Measurements from ENCODE around the gene SKP1.

GRCh38 chr5:134112726-134113362 lies 63.9 kb downstream of the SKP1 start:
- TF ChIP-seq, protein P1, sequence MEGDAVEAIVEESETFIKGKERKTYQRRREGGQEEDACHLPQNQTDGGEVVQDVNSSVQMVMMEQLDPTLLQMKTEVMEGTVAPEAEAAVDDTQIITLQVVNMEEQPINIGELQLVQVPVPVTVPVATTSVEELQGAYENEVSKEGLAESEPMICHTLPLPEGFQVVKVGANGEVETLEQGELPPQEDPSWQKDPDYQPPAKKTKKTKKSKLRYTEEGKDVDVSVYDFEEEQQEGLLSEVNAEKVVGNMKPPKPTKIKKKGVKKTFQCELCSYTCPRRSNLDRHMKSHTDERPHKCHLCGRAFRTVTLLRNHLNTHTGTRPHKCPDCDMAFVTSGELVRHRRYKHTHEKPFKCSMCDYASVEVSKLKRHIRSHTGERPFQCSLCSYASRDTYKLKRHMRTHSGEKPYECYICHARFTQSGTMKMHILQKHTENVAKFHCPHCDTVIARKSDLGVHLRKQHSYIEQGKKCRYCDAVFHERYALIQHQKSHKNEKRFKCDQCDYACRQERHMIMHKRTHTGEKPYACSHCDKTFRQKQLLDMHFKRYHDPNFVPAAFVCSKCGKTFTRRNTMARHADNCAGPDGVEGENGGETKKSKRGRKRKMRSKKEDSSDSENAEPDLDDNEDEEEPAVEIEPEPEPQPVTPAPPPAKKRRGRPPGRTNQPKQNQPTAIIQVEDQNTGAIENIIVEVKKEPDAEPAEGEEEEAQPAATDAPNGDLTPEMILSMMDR (IDR thresholded peaks at IDR 0.05 in 2 of 3, conservative IDR thresholded peaks at IDR 0.05 in 1 of 3; ENCODE audit: borderline replicate concordance in 1 of 3, insufficient read depth in 1 of 3, low read depth in 2 of 3, low read length in 2 of 3): no peak
- no peak for TF ChIP-seq SIN3A (IDR thresholded peaks at IDR 0.05; ENCODE audit: low read depth)
- no peak for TF ChIP-seq EZH2phosphoT487 (IDR thresholded peaks at IDR 0.05; ENCODE audit: borderline replicate concordance)
- TF ChIP-seq CEBPB (IDR thresholded peaks at IDR 0.05; ENCODE audit: low read depth): no peak
- TF ChIP-seq POLR2AphosphoS5 (IDR thresholded peaks at IDR 0.05; ENCODE audit: low read depth, low read length): no peak
- no peak for TF ChIP-seq RAD21 (IDR thresholded peaks at IDR 0.05; ENCODE audit: low read depth)
- no peak for TF ChIP-seq EZH2 (IDR thresholded peaks at IDR 0.05)
- no peak for TF ChIP-seq JUND (IDR thresholded peaks at IDR 0.05)
- TF ChIP-seq SRF (IDR thresholded peaks at IDR 0.05; ENCODE audit: low read depth): no peak
- TF ChIP-seq ZFX (IDR thresholded peaks at IDR 0.05): no peak
- TF ChIP-seq POLR2A (IDR thresholded peaks at IDR 0.05; ENCODE audit: borderline replicate concordance, extremely low read depth, insufficient read depth, insufficient read length): no peak
- TF ChIP-seq YY1 (IDR thresholded peaks at IDR 0.05; ENCODE audit: extremely low read depth, insufficient replicate concordance, low read depth, low read length): no peak
- TF ChIP-seq, protein P2, sequence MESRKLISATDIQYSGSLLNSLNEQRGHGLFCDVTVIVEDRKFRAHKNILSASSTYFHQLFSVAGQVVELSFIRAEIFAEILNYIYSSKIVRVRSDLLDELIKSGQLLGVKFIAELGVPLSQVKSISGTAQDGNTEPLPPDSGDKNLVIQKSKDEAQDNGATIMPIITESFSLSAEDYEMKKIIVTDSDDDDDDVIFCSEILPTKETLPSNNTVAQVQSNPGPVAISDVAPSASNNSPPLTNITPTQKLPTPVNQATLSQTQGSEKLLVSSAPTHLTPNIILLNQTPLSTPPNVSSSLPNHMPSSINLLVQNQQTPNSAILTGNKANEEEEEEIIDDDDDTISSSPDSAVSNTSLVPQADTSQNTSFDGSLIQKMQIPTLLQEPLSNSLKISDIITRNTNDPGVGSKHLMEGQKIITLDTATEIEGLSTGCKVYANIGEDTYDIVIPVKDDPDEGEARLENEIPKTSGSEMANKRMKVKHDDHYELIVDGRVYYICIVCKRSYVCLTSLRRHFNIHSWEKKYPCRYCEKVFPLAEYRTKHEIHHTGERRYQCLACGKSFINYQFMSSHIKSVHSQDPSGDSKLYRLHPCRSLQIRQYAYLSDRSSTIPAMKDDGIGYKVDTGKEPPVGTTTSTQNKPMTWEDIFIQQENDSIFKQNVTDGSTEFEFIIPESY (IDR thresholded peaks at IDR 0.05; ENCODE audit: extremely low read depth, insufficient replicate concordance, low read length): no peak
